GM21526 (cell line): ENCODE measurements around the gene C1QBP.
"Not testable (repeated sequence)": the region's sequence is repeated elsewhere in the genome, so short reads cannot be mapped to it uniquely, and the experiment has no call there.

ENCODE experiments used
- ATAC-seq: cut with Tn5 transposase; IDR thresholded peaks from one replicate; pipeline ENCODE4 v1.9.1; 2021; ENCODE audit warnings: moderate library complexity; ENCODE audit not compliant: unreplicated experiment, low FRiP score

Gene C1QBP

DNA sequence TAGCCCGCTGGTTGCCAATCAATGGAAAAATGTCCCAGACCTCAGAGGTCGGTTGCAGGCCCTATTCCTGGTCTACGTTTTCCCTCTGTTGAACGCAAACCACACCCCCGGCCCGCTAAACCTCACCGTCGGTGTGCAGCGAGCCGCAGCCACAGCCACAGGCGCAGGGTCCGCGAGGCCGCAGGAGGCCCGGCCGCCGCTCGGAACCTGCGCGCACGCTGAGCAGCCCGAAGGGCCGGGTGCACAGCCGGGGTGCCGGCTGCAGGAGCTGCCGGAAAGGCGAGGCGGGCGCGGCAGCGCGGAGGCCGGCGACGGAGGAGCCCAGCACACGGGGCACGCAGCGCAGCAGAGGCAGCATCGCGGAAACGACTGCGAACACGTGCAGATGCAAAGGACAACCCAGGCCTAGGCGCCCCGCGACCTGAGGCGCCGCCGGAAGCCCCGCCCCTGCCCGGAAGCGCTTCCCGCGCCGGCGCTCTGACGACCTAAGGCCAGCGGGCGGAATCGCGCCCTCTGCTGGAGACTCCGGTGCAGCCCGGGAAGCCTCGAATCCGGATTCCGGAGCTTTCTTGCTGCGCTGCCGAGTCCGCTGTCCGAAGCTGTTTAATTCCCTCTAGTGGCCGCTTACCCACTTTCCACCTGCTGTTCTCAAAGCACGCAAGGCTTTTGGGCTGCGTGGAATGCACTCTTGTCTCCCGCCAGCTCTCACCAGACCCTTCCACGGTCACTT lies at the start of gene C1QBP:
TSS of gene C1QBP (minus strand) at position 440 of the 730 bp plus-strand sequence. CDS start at position 358, 82 bp downstream.
- peak; percentile 78 for ATAC-seq

DNA sequence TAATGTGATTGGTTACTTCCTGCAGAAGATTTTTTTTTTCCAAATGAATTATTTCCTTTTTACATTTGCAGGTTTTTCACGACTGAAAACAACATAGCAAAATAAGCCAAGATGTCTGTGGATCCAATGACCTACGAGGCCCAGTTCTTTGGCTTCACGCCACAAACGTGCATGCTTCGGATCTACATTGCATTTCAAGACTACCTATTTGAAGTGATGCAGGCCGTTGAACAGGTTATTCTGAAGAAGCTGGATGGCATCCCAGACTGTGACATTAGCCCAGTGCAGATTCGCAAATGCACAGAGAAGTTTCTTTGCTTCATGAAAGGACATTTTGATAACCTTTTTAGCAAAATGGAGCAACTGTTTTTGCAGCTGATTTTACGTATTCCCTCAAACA lies 49.8 kb upstream of the C1QBP start:
- ATAC-seq: no peak

- ATAC-seq: peak; percentile 70
These were observed 47.5 kb upstream of the C1QBP start, which contains the start of gene MIS12 for GRCh38 chr17:5486206-5487124. TSS of gene MIS12 (plus strand) at chr17:5486566. CDS start at chr17:5488863, 2,297 bp downstream.

- ATAC-seq: peak; percentile 21
These were observed 46.6 kb upstream of the C1QBP start, which contains the start of gene DERL2 for GRCh38 chr17:5485270-5486205. TSS of gene DERL2 (minus strand) at chr17:5486178. CDS start at chr17:5486161, 17 bp downstream.

DNA sequence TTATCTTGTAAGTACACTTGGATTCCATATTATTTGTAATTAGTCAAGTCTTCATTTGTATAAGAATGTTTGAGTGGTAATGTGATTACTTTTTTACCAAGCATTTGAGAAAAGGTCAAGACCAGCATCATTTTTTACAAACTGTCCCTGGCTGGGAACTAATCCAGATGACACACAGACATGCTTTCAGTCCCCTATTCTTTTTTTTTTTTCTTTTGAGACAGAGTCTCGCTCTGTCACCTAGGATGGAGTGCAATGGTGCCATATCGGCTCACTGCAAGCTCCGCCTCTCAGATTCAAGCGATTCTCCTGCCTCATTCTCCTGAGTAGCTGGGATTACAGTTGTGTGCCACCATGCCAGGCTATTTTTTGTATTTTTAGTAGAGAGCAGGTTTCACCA lies 42.5 kb upstream of the C1QBP start:
- ATAC-seq: no peak

DNA sequence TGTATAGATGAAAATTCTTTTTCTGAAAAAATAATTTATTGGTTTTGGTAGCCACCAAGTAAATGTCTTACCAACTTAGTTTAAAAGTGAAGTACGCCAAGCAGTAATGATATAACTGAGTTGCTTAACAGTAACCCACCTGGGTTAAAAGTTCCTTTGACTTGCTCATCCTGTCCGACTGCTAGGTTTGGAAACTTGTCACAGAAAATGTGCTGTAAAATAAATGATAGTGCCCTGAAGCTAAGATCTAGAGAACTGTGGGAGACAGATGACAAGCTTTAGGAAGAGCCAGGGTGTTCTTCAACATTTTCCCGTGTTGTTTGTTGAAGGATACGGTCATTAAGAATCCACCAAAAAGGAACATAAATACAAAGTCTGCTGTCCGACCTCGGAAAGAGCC lies 42.0 kb upstream of the C1QBP start:
- ATAC-seq: no peak

- ATAC-seq: no peak
These were observed 40.0 kb upstream of the C1QBP start for GRCh38 chr17:5478992-5479391.

DNA sequence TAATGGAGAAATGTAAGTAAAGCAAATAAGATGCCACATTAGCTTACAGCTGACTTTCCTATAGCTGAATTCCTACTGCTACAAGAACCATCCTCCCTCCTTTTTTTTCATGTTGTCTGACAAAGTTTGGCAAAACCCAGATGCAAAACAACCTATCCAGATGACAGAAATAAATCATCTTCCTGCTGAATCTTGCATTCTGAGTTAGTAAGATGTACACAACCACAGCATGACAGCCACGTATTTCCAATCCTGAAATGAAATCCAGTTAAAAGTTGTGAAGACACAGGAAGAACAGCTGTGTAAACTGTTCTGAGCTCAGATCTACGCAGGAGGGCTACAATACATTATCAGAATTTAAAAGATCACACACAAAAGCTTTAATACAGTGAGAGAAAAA lies 35.0 kb upstream of the C1QBP start:
- no peak for ATAC-seq

GRCh38 chr17:5472511-5472910 lies 33.6 kb upstream of the C1QBP start:
- ATAC-seq: no peak

DNA sequence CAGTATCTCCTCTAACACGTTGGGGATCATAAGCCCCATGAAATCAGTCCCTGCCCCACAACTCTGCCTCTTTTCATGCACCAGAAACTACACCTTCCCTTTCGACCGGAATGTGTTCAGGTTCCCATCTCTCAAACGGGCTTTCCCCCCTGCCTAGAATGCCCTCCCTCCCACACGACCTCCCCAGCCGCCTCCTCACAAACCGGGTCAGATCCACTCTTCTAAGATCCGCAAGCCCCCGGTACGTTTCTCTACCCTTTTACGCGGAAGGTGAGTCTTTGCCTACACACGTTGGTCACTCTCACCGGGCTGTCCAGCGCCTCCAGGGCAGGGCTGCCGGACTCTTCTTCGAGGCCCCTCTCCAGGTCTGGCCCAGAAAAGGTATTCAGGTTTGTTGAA lies 29.1 kb upstream of the C1QBP start:
- ATAC-seq: peak; percentile 10

- no peak for ATAC-seq
These were observed 28.5 kb upstream of the C1QBP start for GRCh38 chr17:5467416-5467815.

DNA sequence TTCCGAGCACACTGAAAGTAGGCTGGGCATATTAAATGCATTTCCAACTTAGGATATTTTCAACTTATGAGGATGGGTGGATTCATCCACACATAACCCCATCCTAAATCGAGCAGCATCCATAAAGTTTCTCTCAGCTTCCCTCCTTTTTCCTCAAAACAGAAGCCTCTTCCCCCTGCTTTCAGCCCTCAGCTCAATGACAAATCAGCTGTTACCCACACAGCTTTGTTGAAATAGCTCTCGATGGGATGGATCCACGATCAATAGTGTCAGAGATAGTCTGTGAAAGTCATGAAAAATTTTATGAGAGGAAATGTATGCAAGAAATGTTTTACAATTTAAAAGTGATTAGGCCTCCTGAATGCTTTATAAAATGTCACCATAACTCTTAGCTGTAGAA lies 27.3 kb upstream of the C1QBP start:
- no peak for ATAC-seq

DNA sequence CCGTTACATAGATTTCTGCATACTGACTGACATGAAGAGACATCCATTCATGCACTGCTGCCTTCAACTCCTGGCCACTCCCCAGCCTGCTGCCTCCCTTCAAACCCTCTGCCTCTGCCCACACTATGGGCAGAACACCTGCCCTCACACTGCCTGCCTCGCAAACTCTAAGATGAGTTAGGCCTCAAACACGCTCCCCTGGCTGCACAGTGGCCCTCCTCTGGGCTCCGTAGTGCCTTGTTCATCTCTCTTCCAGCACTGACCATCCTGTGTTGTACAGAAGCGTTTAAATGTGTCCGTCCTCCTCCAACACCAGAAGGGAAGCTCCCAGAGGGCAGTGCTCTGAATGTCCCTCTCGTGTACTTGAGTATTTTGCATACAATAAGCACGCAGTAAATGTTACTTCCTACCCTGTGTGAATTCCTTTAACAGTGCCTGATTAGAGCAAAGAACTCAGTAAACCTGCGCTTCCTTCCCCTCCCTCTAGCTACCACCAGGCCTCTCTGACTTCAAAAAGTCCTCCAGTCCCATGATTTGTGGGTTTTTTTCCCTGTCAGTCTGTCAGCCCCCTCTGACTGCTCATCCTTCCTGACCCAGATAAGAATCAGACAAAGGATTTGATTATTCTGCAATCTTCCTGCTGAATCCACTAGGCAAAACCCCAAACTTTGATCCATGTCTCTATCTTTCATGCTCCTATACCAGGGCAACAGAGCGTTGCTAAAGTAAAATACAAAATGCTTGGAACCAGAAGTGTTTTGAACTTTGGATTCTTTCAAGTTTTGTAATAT lies 26.0 kb upstream of the C1QBP start:
- ATAC-seq: no peak

DNA sequence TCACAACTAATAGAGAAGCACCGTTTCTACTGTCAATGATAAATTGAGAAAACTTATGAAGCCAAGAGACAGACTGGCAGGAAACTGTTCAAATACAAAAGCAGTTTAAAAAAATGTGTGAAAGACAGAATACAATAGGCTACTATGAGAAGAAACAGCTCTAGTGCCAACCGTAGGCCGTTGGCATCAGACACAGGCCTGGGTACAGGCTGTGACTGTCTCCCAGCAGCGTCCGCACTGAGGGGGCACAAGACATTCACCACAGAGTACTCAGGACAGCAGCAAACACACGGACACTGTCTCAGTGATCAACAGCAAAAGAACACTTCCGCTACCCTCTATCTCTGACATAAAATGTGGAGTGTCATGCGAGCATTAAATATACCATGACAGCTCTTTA lies 7.8 kb upstream of the C1QBP start:
- no peak for ATAC-seq

DNA sequence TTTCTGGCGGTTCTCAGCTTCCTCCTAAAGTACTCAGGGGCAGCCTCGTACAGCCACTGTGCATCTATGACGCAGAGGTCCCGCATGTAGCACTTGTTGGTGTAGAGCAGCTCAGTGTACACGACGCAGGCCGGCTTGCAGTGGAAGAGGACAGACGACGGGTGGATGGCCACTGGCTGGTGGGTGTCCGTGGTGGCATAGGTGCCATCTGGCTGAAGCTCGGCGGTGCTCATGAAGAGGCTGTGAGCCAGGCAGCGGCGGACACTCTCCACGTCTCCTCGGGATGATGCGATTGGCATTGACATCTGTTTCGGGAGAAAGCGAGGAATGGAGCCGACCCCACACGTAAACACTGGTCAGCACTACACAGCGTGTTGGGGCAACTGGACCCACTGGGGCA lies 5.3 kb upstream of the C1QBP start:
- no peak for ATAC-seq

DNA sequence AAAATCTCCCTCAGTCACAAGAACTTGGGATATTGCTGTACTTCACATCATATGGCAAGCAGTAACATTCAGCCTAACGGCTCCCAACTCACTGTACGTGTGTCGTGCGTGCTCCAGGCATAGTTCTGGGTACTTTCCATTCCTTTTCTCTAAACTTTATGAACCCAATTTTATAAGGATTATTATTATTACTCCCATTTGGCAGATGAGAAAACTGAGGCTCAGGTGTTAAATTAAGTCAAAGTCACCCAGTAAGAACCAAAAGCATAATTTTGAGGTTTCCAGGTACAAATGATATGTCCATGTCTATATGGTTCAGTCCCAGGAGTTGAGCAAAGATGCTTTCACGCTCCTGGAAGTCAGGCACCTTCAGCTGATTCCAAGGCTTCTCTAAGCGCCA lies 4.8 kb upstream of the C1QBP start:
- ATAC-seq: no peak

DNA sequence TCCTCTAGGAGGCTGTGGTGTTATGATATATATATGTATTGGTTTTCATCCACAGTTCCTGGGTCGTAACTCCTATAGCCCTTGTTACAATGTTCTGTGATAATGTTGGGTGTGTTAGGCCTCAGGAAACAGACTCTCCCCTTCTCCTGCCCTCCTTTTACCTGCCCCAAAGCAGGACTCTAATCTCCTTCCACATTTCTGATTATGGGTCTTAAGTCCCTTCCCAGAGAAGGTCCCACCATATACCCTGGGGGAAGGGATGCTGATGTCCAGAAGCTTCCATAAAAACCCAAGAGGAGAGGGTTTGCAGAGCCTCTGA lies 450 bp upstream of the C1QBP start:
- no peak for ATAC-seq

DNA sequence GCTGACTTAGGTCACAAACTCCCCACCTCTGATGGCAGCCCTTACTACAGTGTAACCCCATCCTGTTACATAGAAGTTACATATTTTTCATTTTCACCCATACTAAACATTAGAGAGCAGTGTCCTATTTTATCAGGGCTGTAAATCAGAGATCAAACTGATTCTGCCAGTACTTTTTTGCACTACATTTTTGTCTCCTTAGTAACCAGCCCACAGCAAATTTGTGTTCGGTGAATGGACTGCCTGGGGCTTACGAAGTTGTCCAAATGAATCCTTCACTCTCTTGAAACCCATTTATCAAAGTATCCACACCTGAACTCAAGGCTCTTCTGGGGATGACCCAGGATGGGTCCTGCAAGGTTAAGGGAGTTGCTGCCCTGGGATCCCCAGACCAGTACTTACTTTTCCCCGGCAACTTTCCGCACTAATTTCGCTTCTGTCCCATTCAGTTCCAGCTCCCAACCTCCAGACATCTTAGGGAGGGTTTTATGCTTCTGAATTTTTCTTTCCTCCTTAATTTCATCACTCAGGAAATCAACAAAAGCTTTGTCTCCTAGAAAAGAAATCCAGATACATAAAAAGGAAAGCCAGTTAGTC lies 1.1 kb downstream of the C1QBP start:
- no peak for ATAC-seq

DNA sequence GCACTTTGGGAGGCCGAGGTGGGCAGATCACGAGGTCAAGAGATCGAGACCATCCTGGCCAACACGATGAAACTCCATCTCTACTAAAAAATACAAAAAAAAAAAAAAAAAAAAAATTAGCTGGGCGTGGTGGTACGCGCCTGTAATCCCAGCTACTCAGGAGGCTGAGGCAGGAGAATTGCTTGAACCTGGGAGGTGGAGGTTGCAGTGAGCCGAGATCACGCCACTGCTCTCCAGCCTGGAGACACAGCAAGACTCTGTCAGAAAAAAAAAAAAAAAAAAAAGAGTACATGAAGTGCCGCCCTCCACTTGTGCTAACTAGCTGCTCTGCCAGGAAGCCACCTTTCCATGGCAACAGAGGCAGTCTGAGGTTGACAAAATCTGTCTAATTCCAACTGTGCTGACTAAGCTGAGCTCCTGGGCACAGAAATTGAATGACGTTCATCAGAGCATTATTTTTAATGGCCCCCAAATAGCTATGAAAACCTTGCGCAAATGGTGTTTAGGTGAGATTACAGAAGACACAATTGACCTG lies 3.1 kb downstream of the C1QBP start:
- not testable (repeated sequence) for ATAC-seq
